Left ventricle myocardium superior (tissue), 1 donor: ENCODE results near the gene SPPL2B. TPM values are rescaled to one million over a fixed set of nuclear protein-coding genes. Genes with fewer than 3 reads are reported as not detected.
A peak's percentile ranks its signal among the peaks of the same experiment; 100 is the strongest.

ENCODE experiments used
- ATAC-seq: fragments of 200-7000 bp; cut with Tn5 transposase; one replicate; pipeline ENCODE4 v1.9.1; 2020; ENCODE audit warnings: mild to moderate bottlenecking, moderate library complexity
- DNase-seq: peaks from one replicate; pipeline ENCODE4 v3.0.0-alpha.2; 2020
- intact Hi-C: fragments of 100-400 bp; cut with micrococcal nuclease; formaldehyde crosslinking; loops from one replicate; pipeline ENCODE4 v1.11.0; 2022
- total RNA-seq: library from RNA; stranded (reverse); fragmentation: NEBNext Ultra II Directional; extraction: Animal tissue kit (Norgen Biotek cat#: 25700); gene quantifications from one replicate; pipeline ENCODE4 v1.2.1, GENCODE V29; 2021
- donor health status: DM: no; HTN: yes; CAD: no; lungs with severe emphysema.

Gene SPPL2B
- total RNA-seq, 1 donor from 2014 or later, result 25.9 TPM

DNA sequence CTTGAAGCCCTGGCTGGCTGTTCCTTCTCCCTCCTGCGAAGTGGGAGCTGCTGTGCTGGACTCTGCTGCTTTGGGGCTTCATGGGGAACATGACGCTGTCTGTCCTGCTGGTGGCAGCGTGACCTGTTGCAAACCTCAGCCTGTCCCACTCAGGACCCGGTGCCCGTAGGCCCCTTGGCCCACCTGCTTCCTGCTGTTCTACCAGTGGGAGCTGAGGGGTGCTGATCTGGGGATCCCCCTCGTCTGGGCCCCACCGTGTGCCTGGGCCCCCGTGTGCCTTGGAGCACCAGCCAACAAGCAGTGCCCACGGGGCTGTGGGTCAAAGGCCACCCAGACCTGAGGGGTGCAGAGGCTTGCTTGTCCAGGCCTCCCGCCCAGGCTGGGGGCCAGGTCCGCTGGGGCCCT, 5.3 kb downstream of the SPPL2B start:
- ATAC-seq (no peak), DNase-seq (no peak)
- intact Hi-C loops, result no loop called here

DNA sequence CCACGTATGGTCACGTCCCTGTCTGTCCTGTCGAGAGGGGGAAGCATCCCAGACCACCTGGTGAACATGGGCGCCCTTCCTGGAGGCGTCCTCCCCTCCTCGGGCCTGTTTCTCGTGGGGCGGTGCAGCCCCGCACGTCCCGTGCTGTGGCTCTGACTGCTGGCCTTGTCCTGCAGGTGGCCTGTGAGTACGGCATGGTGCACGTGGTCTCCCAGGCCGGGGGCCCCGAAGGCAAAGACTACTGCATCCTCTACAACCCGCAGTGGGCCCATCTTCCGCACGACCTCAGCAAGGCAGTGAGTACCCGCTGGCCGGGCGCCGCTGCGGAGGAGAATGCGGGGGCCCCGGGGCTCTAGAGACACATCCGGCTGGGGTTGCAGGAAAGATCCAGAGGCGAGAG, 5.9 kb downstream of the SPPL2B start:
- DNase-seq (no peak), ATAC-seq (no peak)
- intact Hi-C loops, result no loop called here

DNA sequence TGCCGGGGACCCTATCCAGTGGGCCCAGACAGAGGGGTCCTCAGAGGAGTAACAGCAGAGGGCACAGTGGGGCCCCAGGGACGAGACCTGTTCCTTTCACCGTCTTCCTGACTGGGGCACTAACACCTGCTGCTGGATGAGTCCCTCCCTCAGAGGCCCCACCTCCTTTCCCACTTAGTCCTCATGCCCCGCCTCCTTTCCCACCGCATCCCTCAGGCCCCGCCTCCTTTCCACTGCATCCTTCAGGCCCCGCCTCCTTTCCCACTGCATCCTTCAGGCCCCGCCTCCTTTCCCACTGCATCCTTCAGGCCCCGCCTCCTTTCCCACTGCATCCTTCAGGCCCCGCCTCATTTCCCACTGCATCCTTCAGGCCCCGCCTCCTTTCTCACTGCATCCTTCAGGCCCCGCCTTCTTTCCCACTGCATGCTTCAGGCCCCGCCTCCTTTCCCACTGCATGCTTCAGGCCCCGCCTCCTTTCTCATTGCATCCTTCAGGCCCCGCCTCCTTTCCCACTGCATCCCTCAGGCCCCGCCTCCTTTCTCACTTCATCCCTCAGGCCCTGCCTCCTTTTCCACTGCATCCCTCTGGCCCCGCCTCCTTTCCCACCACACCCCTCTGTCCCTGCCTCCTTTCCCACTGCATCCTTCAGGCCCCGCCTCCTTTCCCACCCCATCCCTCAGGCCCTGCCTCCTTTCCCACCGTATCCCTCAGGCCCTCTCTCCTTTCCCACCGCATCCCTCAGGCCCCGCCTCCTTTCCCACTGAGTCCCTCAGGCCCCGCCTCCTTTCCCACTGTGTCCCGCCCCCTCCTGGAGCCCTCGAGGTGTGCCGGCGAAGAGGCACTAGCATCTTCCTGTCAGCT, 6.7 kb downstream of the SPPL2B start:
- no peak for DNase-seq
- intact Hi-C loops, result no loop called here
- ATAC-seq, result no peak

DNA sequence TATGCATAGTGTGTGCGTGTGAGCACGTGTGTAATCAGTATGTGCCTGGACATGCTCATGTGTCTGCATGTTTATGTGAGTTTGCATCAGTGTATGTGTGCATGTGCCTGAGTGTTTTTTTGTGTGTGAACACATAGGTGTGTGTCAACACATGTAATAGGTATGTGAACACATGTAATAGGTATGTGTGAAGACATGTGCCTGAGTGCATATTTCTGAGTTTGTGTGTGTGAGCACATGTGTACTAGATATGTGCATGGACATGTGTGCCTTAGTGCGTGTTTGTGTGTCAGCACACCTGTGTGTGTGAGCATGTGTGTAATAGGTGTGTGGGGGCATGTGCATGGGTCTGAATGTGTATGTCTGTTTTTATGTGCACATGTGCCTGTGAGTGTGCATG, 7.4 kb downstream of the SPPL2B start:
- DNase-seq (no peak), ATAC-seq (no peak)
- intact Hi-C loops, result no loop called here

DNA sequence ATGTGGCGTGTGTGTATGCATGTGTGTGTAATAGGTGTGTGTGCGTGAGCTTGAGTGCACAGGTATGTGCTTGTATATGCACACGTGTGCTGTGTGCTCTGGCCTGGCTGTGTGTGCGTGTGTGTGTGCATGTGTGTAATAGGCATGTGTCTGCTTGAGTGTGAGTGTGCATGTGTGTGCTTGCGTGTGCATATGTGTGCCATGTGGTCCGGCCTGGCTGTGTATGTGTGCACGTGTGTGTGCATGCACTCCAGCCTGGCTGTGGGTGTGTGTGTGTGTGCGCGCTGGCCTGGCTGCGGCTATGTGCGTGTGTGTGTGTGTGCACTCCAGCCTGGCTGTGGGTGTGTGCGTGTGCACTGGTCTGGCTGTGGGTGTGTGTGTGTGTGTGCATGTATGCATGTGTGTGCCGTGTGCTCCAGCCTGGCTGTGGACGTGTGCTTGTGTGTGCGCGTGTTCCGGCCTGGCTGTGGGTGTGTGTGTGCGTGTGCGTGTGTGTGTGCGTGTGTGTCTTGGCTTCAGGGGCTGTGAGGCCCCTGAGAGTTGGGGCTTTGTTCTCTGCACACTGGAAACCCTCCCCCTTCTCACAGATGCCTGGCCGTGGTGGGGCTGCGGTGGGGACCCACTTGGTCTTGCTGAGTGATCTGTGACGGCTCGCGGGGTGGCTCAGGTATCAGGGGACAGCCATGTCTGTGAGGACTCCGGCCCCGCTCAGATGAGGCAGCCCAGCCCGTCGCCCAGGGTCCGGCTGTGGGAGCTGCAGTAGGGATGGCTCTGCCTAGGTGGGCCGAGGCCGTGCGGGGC, 8.2 kb downstream of the SPPL2B start:
- DNase-seq, result no peak
- ATAC-seq, result no peak
- intact Hi-C loops, result no loop called here

DNA sequence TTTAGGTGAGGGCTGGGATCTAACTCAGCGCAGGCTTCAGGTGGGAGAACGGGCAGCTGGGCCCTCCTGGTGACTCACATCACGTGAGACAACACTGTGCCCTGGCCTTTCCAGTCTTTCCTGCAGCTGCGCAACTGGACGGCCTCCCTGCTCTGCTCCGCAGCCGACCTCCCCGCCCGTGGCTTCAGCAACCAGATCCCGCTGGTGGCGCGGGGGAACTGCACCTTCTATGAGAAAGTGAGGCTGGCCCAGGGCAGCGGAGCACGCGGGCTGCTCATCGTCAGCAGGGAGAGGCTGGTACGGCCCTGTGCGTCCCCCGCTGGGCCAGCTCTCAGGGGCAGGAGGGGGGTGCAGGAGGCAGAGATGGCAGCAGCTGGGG, 8.8 kb downstream of the SPPL2B start:
- intact Hi-C loops, result no loop called here
- ATAC-seq (peak; percentile 26), DNase-seq (peak; percentile 64)

DNA sequence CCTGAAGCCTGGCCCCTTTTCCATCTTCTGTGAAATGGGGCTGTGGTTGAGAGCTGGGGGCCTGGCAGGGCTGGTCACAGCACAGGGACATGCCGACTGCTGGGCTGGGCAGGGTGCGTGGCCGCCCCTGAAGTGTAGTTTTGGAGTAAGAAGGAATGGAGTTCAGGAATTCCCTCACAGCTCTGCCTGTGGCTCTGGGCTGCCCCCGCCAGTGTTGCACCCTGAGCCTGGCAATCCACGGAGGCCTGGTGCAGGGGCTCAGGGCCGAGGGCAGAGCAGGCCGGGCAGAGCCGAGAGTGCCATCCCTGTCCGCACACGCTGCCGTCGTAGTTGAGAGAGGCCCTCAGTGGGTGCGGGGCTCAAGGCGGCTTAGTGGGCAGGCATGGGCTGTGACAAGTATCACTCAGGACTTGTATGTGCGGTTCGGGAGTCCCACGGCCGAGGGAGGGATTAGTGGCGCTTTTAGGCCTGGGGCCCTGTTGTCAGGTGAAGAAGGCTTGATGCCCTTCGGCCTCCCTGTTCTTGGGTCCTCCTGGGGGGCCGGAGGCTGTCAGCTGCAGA, 9.7 kb downstream of the SPPL2B start:
- ATAC-seq, result no peak

DNA sequence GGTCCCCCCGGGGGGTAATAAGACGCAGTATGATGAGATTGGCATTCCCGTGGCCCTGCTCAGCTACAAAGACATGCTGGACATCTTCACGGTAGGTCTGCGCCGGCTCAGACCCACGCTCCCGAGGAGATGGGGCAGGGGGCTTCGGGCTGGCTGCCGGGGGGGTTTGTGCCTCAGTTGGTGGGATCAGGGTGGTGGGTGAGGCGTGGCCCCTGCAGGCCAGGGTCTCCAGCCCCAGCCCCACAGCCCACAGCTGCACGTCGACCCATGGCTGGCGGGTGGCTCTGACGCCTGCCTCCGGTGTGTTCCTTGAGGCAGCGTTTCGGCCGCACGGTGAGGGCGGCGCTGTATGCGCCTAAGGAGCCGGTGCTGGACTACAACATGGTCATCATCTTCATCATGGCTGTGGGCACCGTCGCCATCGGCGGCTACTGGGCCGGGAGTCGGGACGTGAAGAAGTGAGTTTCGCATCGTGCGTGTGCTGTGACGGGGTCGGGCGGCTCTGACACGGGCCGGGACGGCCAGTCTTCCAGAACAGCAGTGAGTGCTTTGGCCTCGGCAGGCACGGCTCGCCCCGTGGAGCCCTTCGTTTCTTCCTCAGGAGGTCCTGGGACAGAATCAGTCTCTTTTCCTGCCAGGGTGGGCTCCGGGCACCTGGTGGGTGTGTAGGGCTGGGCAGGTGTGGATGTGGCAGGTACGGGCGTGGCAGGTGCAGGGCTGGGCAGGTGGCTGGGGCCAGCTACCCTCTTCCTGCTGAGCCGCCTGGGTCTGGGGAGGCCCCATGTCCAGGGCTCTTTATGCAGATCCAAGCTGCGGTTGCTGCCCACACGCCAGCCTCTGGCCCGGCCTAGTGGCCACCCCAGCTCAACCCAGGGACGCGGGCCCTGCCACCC, 10.5 kb downstream of the SPPL2B start:
- ATAC-seq, result no peak
- DNase-seq, result no peak
- intact Hi-C loops, result no loop called here

More for the DNA sequence above, 9.7 kb downstream of the SPPL2B start:
- no peak for DNase-seq
- intact Hi-C loops, result no loop called here

DNA sequence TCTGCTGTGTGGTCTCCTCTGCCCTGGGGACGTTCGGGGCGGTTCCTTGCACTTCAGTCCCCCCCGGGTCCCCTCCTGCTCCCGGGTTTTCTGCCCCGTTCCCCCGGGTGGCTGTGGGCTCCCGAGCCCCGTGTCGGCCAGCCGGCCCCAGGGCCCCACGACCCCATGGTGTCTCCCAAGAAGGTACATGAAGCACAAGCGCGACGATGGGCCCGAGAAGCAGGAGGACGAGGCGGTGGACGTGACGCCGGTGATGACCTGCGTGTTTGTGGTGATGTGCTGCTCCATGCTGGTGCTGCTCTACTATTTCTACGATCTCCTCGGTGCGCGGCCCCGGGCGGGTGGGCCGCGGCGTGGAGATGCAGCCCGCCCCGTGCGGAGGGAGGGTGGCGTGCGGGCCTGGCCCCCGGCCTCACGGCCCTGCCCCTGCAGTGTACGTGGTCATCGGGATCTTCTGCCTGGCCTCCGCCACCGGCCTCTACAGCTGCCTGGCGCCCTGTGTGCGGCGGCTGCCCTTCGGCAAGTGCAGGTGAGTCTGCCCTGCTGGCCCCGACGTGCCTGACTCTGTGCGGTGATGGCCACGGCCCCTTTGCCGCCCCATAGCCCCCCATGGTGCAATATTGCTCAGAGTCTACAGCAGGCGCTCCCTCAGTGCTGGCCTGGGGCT, 11.3 kb downstream of the SPPL2B start:
- intact Hi-C loops, result no loop called here
- DNase-seq, result no peak
- ATAC-seq, result no peak

DNA sequence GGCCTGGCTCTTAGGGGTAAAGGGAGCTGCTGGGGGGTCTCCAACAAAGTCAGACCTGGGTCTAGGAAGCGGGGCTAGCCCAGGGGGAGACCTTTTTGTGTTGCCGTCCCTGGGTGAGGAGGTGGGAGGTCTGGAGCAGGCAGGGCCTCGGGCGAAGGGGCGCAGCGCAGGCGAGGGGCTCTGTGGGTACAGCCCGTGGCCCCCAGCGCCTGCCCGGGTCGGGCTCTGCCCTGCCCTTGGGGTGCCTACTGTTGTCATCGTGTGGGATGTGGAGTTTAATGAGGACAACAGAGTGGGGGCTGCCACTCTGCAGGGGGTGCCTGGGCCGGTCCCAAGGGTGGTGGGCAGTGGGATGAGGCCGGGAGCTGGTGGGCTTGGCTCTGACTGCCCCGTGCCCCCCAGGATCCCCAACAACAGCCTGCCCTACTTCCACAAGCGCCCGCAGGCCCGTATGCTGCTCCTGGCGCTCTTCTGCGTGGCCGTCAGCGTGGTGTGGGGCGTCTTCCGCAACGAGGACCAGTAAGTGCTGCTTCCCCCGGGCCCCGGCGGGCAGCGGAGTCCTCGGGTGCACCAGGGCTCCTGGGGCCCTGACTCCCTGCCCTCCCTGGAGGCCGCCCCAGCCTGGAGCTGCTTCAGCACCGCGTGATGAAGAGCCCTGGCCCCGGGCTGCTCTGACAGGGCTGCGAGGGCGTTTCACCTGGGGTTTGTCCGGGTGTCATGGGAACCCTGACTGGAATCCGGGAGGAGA, 12.2 kb downstream of the SPPL2B start:
- no peak for DNase-seq
- intact Hi-C loops, result no loop called here
- ATAC-seq, result no peak

DNA sequence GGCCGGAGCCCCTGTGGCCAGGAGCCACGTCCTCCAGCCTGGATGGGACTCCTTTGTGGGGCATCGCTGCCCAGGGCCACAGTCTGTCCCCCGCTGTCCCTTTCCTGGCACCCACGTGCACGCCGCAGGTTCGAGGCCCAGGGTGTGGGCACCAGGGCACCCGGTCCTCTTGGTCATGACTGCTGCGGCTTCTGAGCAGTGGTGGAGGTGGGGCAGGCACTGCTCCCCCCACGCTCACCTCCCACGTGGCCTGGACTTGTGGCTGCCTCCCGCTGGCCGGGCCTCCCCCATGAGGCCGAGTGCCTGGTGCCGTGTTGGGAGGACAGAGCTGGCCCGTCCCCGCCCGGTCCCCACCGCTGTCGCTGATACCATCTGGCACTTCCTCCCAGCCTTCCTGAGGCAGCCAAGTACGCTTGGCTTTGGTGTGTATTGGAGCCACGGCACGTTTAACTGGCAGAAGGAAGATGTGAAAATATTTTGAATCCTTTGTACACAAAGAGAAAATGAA, 12.8 kb downstream of the SPPL2B start:
- intact Hi-C loops, result no loop called here
- no peak for ATAC-seq
- DNase-seq, result no peak

DNA sequence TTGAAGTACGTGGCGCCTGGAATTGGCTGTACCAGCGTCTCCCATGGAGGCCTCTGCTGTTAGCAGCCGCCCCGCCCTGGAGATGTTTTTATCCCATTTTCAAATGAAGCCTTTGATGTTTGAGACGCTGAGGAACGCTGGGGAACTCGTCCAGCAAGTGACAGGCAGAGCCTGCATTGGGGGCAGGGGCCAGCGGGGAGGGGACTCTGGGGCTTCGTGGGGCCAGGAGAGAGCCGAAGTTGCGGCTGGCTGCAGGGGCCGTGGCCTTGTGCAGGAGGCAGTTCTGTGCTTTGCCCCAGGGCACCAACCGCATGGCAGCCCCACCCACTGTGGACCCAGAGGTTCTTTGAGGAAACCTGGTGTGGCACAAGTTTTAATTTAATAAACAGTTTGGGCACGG, 13.5 kb downstream of the SPPL2B start:
- intact Hi-C loops, result no loop called here
- DNase-seq, result no peak
- ATAC-seq, result no peak

DNA sequence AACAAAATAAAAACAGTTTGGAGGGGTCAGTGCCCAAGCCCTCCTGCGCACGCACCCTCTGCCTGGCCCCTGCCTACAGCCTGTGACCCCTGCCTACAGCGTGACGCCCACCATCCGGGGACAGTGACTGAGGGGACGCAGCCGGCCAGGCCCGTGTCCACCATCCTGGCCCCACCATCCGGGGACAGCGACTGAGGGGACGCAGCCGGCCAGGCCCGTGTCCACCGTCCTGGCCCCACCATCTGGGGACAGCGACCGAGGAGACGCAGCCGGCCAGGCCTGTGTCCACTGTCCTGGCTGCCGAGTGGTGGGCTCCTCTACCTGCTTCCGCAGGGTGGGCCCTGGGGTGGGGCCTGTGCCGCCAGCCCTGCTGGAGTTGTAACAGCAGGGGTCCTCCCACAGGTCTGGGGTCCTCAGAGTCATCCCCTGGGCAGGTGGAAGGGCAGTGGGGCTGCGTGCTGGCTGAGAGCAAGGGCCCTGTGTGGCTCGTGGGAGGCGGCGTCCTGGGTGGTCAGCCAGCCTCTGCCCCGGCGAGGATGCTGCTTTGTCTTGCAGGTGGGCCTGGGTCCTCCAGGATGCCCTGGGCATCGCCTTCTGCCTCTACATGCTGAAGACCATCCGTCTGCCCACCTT, 14.3 kb downstream of the SPPL2B start:
- peak; percentile 20 for DNase-seq
- intact Hi-C loops, result no loop called here
- ATAC-seq, result no peak

DNA sequence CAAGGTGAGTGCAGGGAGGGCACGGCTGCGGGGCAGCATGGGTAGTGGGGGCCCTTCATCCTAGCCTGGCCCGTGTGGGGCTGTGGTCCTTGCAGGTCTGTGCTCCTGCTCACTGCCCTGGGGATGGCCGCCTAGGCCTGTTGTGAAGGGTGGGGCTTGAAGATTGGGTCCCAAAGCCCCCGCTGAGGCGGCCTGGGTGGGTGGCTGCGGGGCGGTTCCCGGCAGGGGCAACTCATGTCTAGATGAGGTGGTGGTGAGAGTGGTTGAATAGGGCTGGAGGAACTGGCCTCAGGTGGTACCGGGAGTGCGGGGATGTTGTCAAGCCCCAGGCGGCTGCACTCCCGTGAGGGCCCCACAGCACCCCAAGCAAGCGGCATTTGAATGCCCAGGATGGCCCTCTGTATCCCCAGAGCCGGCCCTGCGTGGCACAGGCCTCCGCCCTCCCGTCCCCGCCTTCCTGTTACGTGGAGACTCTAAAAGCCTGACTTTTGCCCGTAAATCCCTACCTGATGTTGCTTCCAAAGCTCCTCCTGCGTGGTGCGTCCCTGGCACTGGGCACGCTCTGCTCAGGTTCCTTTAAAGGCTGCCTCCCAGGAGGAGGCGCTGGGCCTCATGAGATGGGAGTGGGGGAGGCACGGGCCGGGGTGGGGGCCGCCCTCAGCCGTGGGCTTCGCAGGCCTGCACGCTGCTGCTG, 15.0 kb downstream of the SPPL2B start:
- no peak for ATAC-seq
- peak; percentile 27 for DNase-seq
- intact Hi-C loops, result no loop called here

DNA sequence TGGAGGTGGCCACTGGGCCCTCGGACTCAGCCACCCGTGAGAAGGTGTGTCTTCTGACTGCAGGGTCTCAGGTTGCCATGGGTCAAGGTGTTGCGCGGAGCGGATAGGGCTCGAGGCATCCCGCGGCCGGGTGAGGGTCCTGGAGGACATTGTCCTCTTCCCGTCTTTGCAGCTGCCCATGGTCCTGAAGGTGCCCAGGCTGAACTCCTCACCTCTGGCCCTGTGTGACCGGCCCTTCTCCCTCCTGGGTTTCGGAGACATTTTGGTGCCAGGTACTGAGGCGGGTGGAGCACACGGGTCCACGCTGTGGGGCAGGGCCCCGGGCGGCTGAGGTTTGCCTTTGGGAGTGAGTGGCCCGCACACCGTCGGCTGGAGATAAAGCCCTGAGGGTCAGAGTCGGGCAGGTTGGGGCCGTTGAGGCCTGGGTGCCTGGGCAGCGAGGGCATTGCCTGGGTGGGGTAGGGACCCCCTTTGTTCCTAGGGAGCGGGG, 15.9 kb downstream of the SPPL2B start:
- intact Hi-C loops, result no loop called here
- DNase-seq (peak; percentile 17), ATAC-seq (no peak)

DNA sequence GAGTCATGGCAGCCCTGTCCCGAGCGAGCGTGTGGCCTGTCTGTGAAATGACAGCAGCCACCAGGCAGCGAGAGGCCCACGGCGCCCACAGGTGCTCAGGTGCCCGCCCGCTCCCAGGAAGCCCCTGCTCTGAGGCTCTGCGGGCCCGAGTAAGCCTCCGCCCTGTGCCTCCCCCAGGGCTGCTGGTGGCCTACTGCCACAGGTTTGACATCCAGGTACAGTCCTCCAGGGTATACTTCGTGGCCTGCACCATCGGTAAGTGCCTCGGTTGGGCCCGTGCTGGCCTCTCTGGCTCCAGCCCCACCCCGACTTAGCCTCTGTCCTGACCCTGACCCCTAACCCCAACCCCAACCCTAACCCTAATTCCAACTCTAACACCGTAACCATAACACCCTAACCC, 16.6 kb downstream of the SPPL2B start:
- ATAC-seq (no peak), DNase-seq (peak; percentile 20)
- intact Hi-C loops, result no loop called here
